ENCODE data around the gene MTREX.

Gene MTREX

DNA sequence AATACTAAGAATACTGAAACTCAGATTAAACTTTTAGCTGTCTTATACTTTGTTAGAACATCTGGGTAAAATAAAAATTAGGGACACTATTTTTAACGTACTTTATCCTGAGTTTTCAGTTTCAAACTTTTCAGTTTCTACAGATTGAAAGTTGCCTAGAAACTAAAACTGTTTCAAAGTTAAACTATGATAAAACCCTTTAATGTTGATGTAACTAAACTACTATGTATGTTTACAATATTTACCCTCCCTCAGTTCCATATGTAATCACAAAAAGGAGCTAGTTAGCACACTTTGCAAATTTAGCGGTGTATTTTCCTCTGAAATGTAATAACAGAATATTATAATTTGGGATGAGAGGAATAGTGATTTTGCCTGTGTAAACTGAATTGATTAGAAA, 105.9 kb downstream of the MTREX start:
- intact Hi-C loops (cut with DNase I) = no loop called here
- no peak for DNase-seq

DNA sequence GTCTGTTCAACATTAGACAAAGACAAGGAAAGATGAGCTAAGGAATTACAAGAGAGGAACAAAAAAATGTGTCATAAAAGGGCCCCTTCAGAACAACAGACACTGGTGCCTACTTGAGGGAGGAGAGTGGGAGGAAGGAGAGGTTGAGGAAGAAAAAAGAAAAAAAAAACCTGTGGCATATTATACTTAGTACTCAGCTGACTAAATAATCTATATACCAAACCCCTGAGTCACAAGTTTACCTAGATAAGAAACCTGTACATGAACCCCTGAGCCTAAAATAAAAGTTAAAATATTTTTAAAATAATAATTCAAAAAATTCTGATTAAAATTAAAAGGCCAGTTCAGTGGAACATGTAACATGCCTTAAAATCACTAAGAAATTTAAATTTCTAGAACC, 107.3 kb downstream of the MTREX start:
- no peak for DNase-seq
- intact Hi-C loops (cut with DNase I) = no loop called here

DNA sequence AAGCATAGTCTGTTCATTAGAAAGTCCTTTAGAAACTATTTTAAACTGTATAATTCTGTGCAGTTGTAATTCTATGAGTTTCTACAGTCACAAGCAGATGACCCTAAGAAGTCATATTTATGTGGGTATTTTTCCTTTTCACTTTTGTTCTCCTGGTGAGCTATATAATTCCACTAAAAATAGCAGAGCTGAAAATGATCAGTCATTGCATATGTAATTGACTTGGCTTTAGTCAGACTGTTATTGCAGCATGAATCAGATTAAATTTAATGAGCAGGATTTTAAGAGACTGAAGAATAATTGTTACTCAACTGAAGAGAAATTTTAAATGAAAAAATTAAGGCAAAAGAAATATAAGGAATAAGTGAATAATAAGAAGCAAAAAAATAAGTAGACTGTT, 108.5 kb downstream of the MTREX start:
- intact Hi-C loops (cut with DNase I) = no loop called here
- no peak for DNase-seq

DNA sequence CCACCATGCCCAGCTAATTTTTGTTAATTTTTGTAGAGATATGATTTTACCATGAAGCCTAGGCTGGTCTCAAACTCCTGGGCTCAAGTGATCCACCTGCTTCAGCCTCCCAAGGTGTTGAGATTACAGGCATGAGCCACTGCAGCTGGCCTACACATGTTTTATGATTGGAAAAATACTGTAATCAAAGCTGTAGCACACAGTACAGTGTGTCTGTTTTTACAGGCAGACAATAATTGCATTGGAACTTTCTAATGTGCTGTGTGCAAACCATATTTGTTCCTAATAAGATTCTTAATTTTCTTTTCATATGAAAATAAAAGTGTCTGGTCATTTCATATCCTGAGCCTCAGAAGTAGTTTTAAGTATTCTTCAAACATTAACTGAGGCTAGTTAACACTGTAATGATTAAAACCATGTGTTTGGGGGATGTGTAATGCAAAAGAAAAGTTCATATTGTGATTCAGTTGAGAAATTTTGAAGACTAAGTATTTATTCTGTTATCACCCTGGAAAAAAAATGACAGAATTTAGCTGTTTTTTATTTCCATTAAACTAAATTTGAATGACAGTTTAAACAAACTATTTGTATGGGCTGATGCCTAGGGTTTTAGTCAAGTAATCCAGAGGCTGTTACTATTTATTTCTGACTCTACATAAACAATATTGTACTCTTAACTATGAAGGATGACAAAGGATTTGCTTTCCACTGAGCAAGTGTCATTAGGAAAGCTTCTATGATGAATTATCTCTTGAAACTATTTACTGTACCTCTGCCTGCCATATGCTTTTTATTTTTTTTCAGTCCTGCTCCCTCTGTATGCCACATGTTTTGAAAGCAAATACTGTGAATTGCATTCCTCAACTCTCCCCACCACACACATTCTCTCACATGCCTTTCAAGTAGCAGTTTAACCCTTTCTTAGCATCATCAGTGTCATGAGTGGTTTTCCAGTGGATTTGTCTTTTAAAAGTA, 111.5 kb downstream of the MTREX start:
- no peak for DNase-seq
- intact Hi-C loops (cut with DNase I) = no loop called here

DNA sequence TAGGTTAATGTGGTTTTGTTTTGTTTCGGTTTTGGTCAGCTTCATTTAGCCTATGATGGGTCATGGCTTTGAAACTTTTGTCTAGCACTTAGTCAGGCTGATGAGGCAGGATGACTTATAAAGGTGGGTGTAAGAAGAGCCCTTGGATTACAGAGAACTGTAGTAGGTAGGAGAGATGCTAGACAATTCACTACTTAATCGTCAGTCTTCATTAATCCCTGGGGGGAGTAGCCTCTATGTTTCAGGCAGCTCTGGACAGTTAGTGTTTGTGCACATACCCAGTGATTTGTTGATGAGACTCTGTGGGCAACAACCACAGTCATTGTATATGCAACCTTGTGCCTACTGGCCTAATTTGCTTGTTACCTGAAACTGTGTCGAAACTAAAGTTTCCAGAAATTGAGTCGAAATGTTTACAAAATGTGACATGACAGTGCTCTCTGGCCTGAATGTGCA, 113.3 kb downstream of the MTREX start:
- intact Hi-C loops (cut with DNase I) = no loop called here
- no peak for DNase-seq

DNA sequence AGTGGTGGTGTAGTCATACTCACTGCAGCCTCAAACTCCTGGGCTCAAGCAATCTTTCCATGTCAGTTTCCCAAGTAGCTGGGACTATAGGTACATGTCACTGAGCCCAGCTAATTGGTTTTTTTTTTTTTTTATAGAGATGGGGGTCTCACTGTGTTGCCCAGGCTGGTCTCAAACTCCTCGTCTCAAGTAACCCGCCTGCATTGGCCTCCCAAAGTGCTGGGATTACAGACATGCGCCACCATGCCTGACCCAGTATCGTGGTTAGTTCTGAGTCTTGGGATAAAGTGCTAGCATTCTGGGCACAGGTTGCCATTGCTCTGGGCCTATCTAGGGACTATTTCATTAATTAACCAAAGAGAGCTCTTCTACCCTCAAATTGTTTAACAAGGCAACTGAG, 118.7 kb downstream of the MTREX start:
- no peak for DNase-seq
- intact Hi-C loops (cut with DNase I) = no loop called here

DNA sequence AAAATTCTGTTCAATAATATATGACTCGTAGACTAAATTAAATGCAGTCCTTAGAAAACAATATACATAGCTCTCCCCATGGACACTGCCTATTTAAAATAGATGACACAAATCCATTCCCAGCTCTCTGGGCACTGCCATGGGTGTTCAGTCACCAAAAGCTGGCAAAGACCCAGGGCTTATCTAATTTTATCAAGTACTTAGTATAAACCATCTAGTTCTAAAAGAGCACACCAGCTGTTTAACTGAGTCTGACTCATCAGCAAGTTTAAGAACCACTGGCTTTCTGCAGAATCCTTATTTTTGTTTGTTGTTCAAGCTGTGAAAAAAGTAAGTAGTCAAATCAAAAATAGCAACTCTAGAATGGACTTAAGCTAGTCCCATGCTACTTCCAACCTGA, 119.4 kb downstream of the MTREX start:
- peak in 11 of 42 donors; percentile 23 to 70 (median 44) for DNase-seq
- intact Hi-C loops (cut with DNase I) = no loop called here

DNA sequence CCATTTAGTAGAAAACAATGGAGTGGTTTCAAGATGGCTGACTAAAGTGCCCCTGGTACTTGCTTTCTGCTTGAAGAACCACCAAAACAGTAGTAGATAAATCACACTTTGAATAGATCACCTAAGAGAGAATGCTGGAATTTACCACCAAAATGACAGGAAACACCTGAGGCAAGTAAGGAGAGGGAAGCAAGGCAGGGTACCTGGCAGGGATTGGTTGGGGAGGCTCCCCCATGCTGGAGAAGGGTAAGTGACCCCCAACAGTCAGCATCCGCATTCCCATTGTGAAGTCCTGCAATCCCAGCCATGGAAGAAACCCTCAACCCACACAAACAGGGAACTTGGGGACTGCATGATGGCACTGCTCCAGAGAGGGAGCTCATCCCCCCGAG, 121.4 kb downstream of the MTREX start:
- DNase-seq = no peak
- intact Hi-C loops (cut with DNase I) = no loop called here

DNA sequence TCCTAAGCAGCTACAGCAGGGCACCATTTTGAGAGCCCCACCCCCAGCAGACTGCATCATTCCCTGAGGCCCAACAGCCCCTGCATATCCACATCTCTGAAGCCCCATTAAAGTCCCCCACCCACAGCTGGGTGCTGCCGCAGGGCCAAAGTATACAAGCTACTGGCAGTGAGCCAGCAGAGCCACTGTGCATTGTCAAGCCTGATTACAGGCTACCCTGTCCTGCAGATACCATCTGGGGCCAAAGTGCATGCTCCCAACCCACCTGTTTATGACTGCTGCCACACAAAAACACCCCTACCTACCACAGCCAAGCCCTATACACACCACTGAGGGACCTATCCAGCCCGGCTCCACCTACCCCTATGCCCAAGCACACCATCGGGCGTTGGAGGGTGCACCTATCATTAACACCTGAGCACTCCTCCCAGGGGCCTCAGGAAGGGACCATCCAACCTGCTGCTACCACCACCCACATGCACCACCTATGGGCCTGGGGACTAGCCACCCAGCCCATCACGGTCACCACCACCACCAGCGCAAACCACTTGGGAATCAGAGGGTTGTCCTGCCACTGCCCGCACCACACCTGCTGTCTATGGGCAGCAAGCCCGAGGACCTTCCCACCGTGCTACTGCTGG, 121.9 kb downstream of the MTREX start:
- peak in 15 of 42 donors; percentile 10 to 75 (median 33) for DNase-seq
- intact Hi-C loops (cut with DNase I) = no loop called here

DNA sequence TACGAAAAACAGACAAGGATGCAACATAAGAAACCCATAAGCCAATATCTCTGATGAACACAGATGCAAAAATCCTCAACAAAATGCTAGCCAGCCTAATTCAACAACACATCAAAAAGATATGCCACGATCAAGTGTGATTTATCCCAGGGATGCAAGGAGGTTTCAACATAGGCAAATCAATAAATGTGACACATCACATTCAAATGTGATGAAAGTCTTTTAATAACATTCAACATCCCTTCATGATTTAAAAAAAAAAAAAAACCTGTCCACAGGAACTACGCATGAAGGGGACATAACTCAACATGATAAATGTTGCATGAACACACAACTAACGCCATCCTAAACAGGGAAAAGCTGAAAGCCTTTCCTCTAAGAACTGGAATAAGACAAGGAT, 124.8 kb downstream of the MTREX start:
- no peak for DNase-seq
- intact Hi-C loops (cut with DNase I) = no loop called here

DNA sequence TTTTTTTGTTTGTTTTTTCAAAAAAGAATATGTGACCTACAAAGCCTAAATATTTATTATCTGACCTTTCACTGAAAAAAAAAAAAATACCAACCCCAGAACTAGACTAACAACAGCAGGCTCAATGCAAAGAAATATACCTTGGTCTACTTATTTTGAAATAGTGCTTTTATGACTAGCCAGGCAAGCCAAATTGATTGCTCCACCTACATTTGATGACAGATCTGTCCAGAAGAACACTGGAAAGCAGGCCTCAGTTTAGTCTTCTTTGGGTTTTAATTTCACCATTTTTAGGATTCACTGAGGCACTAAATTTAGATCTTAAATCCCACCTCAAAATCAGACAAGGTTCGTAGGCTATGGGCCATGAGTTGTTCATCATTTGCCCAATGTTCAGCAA, 129.7 kb downstream of the MTREX start:
- no peak for DNase-seq
- intact Hi-C loops (cut with DNase I) = no loop called here

DNA sequence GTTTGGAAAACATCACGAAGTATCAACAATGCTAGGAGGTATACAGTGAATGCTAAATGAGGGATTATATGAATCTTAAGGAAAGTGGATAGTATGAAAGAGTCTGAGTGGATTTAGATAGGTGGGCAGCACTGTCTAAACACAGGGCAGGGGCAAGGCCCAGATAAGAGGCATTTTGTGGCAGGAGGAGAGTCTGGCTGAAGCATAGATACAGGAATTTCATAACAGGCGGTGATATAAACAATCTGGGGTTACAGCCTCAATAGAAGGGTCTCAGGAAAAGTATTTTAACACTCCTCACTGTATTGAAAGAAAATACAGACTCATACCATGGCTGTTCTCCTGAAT, 130.0 kb downstream of the MTREX start:
- no peak for DNase-seq
- intact Hi-C loops (cut with DNase I) = no loop called here

DNA sequence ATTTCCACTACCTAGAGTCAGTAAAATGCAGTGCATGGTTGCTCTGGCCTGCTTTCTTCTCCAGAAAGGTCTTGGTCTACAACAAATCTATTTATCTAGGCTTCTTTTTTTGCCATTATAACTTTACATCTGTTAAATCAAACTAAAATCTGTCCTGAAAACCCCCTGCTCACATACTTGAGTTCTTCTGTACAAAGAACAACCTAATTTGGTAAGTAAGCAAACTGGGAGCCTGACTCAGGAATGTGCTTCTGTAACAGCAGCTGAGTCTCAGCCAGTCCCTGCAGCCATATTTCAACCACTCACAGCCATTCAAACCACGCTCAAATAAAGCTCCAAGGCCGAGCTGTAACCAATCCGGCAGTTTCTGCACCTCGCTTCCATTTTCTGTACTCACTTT, 131.2 kb downstream of the MTREX start:
- peak in 12 of 42 donors; percentile 9 to 60 (median 29) for DNase-seq
- intact Hi-C loops (cut with DNase I) = no loop called here

DNA sequence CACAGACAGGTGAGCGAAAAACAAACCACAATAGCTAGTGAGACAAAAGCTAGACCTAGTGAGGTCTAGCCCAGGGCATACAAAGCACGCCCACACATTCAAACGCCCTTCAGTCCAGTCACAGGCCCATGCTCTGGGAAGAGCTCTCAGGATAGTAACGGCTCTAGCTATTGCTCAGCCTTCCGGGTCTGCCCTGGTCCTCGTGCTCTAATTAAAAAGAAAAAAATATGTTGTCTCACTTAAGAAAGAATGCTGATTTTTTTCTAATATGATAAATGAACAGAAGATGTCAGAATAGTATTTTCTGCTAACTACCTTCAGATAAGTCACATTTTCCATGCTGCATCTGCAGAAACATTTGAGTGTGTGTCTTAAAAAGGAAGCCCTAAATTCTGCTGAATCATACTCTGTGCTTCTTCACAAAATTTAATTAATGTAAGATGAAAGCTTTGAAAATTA, 132.4 kb downstream of the MTREX start:
- peak in 8 of 42 donors; percentile 12 to 63 (median 38) for DNase-seq
- intact Hi-C loops (cut with DNase I) = loop anchor here (10.0 kb wide), 1 partner anchor 95 kb away; the partner anchor contains the start of gene PLPP1

DNA sequence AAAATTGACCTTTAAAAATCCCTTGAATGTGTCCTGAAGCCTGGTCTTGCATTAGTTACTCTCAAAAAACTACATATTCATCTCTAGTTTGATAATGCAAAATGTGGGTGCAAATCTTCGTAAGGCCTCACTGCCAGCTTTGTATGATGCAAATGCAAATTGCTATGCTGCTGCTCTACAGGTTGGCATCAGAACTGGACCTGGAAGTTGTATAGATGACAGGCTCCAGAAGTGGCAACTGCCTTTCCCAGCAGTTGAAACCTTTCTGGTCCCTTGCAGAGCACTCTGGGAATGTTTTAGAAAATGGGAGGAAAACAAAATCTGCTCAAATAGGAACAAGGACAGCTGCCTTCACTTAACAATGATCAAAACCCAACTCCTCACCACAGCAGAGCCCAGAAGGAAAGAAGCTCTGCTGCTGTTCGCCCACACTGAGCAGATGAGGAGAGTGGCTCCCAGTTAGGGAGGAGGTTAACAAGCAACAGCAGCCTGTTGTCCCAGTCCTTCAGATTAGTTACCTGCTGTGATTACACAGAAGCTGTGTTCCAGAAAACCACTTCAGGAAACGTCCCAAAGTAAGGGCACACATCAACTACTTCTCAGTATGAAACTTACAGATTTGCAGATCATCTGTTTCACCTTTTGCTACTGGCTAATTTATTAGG, 133.4 kb downstream of the MTREX start:
- intact Hi-C loops (cut with DNase I) = loop anchor here (10.0 kb wide), 1 partner anchor 94 kb away; the partner anchor contains the start of gene PLPP1

DNA sequence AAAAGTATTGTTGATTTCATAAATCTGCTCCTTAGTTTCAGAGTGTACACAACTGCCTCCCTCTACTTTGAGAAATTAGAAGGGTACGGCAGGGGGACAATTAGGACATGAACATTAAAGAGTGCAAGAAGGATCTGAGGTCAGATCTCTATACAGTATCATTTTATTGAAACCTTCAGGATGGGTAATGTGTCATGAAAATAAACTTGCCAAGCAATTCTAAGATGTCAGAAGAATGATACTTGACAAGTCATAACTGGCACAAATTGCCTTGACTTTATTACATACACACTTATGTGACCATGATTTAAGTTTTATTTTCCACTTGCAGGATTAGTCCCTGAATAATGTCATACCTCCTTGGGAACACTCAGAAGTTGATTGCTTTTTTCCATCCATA, 134.2 kb downstream of the MTREX start:
- no peak for DNase-seq
- intact Hi-C loops (cut with DNase I) = loop anchor here (10.0 kb wide), 1 partner anchor 93 kb away; the partner anchor contains the start of gene PLPP1

More for the DNA sequence above, 133.4 kb downstream of the MTREX start:
- DNase-seq = peak in 4 of 42 donors; percentile 10 to 27 (median 18)

DNA sequence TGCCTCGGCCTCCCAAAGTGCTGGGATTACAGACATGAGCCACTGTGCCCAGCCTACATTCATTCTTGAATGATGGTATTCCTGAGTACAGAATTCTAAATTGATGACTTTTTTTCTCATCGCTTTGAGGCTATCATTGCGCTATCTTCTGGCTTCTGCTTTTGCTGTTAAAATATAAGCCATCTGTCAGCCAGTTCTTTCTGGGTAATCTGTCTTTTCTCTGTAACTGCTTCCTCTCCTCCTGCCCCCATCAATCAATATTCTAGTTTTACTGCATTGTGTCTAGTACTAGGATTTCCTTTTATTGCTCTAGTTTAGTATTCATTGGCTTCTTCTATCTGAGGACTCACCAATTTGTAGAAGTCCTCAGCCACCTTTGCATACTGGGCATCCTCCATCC, 138.0 kb downstream of the MTREX start:
- DNase-seq = no peak
- intact Hi-C loops (cut with DNase I) = loop anchor here (10.0 kb wide), 1 partner anchor 89 kb away; the partner anchor contains the start of gene PLPP1

DNA sequence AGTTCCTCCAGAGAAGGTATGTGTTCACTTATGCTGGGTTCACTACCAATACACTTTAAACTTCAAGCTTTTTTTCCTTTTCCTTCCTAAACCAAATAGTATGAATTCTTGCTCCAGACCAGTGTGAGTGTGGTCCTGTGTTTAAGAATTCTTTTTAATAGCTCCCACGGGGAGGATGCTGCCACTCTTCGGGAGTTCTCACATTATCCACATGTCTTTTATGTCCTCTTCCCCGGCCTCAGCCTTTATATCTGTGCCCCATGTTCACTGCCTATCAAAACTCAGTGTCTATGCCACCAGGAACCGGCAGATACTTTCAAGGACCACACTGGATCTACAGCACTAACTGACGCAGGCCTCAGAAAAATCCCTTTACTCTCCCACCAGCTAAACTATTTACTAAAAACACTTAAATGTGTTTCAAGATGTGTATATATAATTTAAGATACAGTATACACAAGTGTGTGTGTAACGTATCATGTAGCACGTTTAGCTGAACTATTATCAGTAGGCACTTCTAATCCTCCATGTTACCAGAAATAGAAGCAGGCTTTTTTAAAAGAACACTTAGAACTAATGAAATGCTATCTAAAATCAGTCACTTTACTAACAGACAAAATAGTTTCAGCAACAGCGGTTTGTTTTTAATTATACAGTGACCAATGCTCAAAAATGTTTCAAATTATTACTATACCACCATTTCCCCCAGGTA, 139.0 kb downstream of the MTREX start:
- DNase-seq = no peak
- intact Hi-C loops (cut with DNase I) = loop anchor here (10.0 kb wide), 1 partner anchor 88 kb away; the partner anchor contains the start of gene PLPP1

Data from head of caudate nucleus (tissue), 42 donors.